HepG2 (cell line): Measurements from ENCODE around the gene E2F1. TPM values are rescaled to one million over a fixed set of nuclear protein-coding genes. Genes with fewer than 3 reads are reported as not detected.

Source experiments
- GATAD1 ChIP-seq: IDR thresholded peaks from 2 replicates; pipeline ENCODE4 v1.6.1; 2016; ENCODE audit warnings: missing genetic modification reagents, missing compliant biosample characterization
- ISL2 ChIP-seq: sonication (generic); formaldehyde crosslinking; IDR thresholded peaks from 2 replicates; pipeline ENCODE4 v1.5.0; 2020; ENCODE audit warnings: missing genetic modification reagents
- NCOA2 ChIP-seq: sonication (generic); formaldehyde crosslinking; IDR thresholded peaks from 2 replicates; pipeline ENCODE4 v1.8.0; 2022; ENCODE audit warnings: inconsistent platforms
- PHF21A ChIP-seq: sonication (generic); formaldehyde crosslinking; IDR thresholded peaks from 2 replicates; pipeline ENCODE4 v1.5.0; 2020; ENCODE audit warnings: mild to moderate bottlenecking, missing genetic modification reagents
- REXO4 ChIP-seq: sonication (generic); formaldehyde crosslinking; IDR thresholded peaks from 2 replicates; pipeline ENCODE4 v1.8.0; 2022; ENCODE audit warnings: missing genetic modification reagents, mild to moderate bottlenecking, borderline replicate concordance
- SETDB1 ChIP-seq: sonication (generic); formaldehyde crosslinking; IDR thresholded peaks from 2 replicates; pipeline ENCODE4 v1.5.1; 2020; ENCODE audit warnings: missing genetic modification reagents, mild to moderate bottlenecking, borderline replicate concordance
- SOX5 ChIP-seq: IDR thresholded peaks from 2 replicates; pipeline ENCODE4 v1.6.1; 2016; ENCODE audit warnings: borderline replicate concordance
- SOX6 ChIP-seq, 2 experiments: fragments of 450-650 bp in 1 of 2; sonication (generic) in 1 of 2; formaldehyde crosslinking in 1 of 2; IDR thresholded peaks; 2 replicates each; pipeline versions ENCODE4 v1.4.0 to v1.6.1; 2017 to 2020; ENCODE audit warnings: antibody characterized with exemption in 1 of 2, mild to moderate bottlenecking in 1 of 2, missing genetic modification reagents in 1 of 2
- ZEB1 ChIP-seq: IDR thresholded peaks from 2 replicates; pipeline ENCODE4 v1.6.1; 2012; ENCODE audit warnings: mild to moderate bottlenecking, low read depth, inconsistent platforms; ENCODE audit not compliant: insufficient replicate concordance
- ZNF567 ChIP-seq: sonication (generic); formaldehyde crosslinking; IDR thresholded peaks from 2 replicates; pipeline ENCODE4 v1.8.1; 2023; ENCODE audit warnings: mild to moderate bottlenecking, missing genetic modification reagents, borderline replicate concordance
- ZNF790 ChIP-seq: sonication (generic); formaldehyde crosslinking; IDR thresholded peaks from 2 replicates; pipeline ENCODE4 v1.8.0; 2022; ENCODE audit warnings: missing genetic modification reagents, mild to moderate bottlenecking, borderline replicate concordance
- polyA plus RNA-seq, 8 experiments: library from polyadenylated mRNA; depleted of rRNA in 3 of 8; stranded (reverse) in 7 of 8; unstranded in 1 of 8; fragments of >200 nt; fragmentation: Illumina TruSeq in 4 of 8; extraction: Trizol in 4 of 8; gene quantifications; 2 replicates each; pipeline versions ENCODE4 v1.2.1 to v1.2.3, GENCODE V29; 2011 to 2016; ENCODE audit warnings: low read depth in 4 of 8, missing spikeins in 1 of 8, mixed read lengths in 1 of 8; ENCODE audit not compliant: insufficient read depth in 1 of 8
- total RNA-seq, 5 experiments: library from RNA; depleted of rRNA; stranded (reverse); fragments of >200 nt; fragmentation: Illumina TruSeq; extraction: Trizol; gene quantifications; 2 replicates each; pipeline ENCODE4 v1.2.3, GENCODE V29; 2016; ENCODE audit warnings: low read depth in 1 of 5
- TF ChIP-seq, protein P1 (sequence below): IDR thresholded peaks from 2 replicates; pipeline ENCODE4 v1.6.1; 2016; ENCODE audit warnings: missing compliant biosample characterization, missing genetic modification reagents, borderline replicate concordance
- TF ChIP-seq, protein P2 (sequence below): sonication (generic); formaldehyde crosslinking; conservative IDR thresholded peaks from 2 replicates; pipeline ENCODE4 v1.8.1; 2023; ENCODE audit warnings: missing genetic modification reagents
- TF ChIP-seq, protein P3 (sequence below): sonication (generic); formaldehyde crosslinking; IDR thresholded peaks from 2 replicates; pipeline ENCODE4 v1.5.0; 2020; ENCODE audit warnings: missing genetic modification reagents, mild to moderate bottlenecking, borderline replicate concordance
- TF ChIP-seq, protein P4 (sequence below): sonication (generic); formaldehyde crosslinking; IDR thresholded peaks from 2 replicates; pipeline ENCODE4 v1.5.1; 2020; ENCODE audit warnings: mild to moderate bottlenecking, missing genetic modification reagents, moderate library complexity
- TF ChIP-seq, protein P5 (sequence below): sonication (generic); formaldehyde crosslinking; IDR thresholded peaks from 2 replicates; pipeline ENCODE4 v1.8.0; 2022; ENCODE audit warnings: missing genetic modification reagents, mild to moderate bottlenecking, borderline replicate concordance
- TF ChIP-seq, protein P6 (sequence below), 2 experiments: IDR thresholded peaks; 2 replicates each; pipeline ENCODE4 v1.6.1; 2011 to 2012; ENCODE audit warnings: low read length in 2 of 2, borderline replicate concordance in 1 of 2, low read depth in 1 of 2, mild to moderate bottlenecking in 1 of 2, moderate library complexity in 1 of 2

Gene E2F1
- total and polyA plus RNA-seq, 2 of the 13 experiments (the other 11 are each of a cell fraction or from before 2014, with no cell fraction given), result 25.5 to 39.4 TPM

DNA sequence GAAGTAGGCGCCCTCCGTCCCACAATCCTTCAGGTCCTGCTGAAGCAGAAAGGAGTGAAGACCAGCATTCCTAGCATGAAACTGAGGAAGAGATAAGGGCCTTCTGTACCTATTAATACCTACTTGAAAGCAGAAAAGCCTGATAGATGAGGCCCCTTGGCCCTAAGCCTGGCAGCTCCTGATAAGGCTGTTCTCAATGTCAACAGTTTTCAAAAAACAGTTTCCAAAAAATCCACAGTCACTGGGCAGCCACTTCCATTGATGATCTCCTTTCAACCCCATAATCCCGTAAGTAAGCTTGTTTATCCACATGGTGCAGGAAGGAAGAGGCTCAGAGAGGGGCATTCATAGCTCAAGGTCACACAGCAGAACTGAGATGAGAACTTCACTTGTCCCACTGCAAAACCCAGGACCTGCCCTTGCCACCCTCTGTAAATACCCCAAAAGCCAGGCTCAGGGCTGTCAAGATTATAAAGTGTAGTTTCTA, 2.8 kb upstream of the E2F1 start (continued):
- TF ChIP-seq GATAD1 (no peak), REXO4 (no peak), SOX5 (peak; percentile 45), NCOA2 (CRISPR knock-in tag) (peak; percentile 92), PHF21A (peak; percentile 67; the same call in 1 of the 2 replicates), ZNF790 (CRISPR knock-in tag) (no peak), SETDB1 (CRISPR knock-in tag) (no peak), SOX6 (IDR thresholded peaks at IDR 0.05) (no peak), SOX6 (CRISPR knock-in tag; IDR thresholded peaks at IDR 0.05) (peak; percentile 81), ZEB1 (no peak), ISL2 (peak; percentile 95), ZNF567 (no peak)
- TF ChIP-seq, protein P1, sequence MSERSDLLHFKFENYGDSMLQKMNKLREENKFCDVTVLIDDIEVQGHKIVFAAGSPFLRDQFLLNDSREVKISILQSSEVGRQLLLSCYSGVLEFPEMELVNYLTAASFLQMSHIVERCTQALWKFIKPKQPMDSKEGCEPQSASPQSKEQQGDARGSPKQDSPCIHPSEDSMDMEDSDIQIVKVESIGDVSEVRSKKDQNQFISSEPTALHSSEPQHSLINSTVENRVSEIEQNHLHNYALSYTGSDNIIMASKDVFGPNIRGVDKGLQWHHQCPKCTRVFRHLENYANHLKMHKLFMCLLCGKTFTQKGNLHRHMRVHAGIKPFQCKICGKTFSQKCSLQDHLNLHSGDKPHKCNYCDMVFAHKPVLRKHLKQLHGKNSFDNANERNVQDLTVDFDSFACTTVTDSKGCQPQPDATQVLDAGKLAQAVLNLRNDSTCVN (CRISPR knock-in tag), result no peak
- TF ChIP-seq, protein P2, sequence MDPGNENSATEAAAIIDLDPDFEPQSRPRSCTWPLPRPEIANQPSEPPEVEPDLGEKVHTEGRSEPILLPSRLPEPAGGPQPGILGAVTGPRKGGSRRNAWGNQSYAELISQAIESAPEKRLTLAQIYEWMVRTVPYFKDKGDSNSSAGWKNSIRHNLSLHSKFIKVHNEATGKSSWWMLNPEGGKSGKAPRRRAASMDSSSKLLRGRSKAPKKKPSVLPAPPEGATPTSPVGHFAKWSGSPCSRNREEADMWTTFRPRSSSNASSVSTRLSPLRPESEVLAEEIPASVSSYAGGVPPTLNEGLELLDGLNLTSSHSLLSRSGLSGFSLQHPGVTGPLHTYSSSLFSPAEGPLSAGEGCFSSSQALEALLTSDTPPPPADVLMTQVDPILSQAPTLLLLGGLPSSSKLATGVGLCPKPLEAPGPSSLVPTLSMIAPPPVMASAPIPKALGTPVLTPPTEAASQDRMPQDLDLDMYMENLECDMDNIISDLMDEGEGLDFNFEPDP (CRISPR knock-in tag), result no peak
- TF ChIP-seq, protein P3, sequence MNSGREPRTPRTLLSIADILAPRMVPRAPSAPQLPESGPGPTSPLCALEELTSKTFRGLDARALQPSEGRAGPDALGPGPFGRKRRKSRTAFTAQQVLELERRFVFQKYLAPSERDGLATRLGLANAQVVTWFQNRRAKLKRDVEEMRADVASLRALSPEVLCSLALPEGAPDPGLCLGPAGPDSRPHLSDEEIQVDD (CRISPR knock-in tag), result 0 out of 2 replicates have a peak, but pooled peaks have one; percentile 36
- TF ChIP-seq, protein P4, sequence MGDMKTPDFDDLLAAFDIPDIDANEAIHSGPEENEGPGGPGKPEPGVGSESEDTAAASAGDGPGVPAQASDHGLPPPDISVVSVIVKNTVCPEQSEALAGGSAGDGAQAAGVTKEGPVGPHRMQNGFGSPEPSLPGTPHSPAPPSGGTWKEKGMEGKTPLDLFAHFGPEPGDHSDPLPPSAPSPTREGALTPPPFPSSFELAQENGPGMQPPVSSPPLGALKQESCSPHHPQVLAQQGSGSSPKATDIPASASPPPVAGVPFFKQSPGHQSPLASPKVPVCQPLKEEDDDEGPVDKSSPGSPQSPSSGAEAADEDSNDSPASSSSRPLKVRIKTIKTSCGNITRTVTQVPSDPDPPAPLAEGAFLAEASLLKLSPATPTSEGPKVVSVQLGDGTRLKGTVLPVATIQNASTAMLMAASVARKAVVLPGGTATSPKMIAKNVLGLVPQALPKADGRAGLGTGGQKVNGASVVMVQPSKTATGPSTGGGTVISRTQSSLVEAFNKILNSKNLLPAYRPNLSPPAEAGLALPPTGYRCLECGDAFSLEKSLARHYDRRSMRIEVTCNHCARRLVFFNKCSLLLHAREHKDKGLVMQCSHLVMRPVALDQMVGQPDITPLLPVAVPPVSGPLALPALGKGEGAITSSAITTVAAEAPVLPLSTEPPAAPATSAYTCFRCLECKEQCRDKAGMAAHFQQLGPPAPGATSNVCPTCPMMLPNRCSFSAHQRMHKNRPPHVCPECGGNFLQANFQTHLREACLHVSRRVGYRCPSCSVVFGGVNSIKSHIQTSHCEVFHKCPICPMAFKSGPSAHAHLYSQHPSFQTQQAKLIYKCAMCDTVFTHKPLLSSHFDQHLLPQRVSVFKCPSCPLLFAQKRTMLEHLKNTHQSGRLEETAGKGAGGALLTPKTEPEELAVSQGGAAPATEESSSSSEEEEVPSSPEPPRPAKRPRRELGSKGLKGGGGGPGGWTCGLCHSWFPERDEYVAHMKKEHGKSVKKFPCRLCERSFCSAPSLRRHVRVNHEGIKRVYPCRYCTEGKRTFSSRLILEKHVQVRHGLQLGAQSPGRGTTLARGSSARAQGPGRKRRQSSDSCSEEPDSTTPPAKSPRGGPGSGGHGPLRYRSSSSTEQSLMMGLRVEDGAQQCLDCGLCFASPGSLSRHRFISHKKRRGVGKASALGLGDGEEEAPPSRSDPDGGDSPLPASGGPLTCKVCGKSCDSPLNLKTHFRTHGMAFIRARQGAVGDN (CRISPR knock-in tag), result no peak
- TF ChIP-seq, protein P5, sequence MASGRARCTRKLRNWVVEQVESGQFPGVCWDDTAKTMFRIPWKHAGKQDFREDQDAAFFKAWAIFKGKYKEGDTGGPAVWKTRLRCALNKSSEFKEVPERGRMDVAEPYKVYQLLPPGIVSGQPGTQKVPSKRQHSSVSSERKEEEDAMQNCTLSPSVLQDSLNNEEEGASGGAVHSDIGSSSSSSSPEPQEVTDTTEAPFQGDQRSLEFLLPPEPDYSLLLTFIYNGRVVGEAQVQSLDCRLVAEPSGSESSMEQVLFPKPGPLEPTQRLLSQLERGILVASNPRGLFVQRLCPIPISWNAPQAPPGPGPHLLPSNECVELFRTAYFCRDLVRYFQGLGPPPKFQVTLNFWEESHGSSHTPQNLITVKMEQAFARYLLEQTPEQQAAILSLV (CRISPR knock-in tag), result no peak
- TF ChIP-seq, protein P6, sequence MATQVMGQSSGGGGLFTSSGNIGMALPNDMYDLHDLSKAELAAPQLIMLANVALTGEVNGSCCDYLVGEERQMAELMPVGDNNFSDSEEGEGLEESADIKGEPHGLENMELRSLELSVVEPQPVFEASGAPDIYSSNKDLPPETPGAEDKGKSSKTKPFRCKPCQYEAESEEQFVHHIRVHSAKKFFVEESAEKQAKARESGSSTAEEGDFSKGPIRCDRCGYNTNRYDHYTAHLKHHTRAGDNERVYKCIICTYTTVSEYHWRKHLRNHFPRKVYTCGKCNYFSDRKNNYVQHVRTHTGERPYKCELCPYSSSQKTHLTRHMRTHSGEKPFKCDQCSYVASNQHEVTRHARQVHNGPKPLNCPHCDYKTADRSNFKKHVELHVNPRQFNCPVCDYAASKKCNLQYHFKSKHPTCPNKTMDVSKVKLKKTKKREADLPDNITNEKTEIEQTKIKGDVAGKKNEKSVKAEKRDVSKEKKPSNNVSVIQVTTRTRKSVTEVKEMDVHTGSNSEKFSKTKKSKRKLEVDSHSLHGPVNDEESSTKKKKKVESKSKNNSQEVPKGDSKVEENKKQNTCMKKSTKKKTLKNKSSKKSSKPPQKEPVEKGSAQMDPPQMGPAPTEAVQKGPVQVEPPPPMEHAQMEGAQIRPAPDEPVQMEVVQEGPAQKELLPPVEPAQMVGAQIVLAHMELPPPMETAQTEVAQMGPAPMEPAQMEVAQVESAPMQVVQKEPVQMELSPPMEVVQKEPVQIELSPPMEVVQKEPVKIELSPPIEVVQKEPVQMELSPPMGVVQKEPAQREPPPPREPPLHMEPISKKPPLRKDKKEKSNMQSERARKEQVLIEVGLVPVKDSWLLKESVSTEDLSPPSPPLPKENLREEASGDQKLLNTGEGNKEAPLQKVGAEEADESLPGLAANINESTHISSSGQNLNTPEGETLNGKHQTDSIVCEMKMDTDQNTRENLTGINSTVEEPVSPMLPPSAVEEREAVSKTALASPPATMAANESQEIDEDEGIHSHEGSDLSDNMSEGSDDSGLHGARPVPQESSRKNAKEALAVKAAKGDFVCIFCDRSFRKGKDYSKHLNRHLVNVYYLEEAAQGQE (IDR thresholded peaks at IDR 0.05; ENCODE audit: borderline replicate concordance in 1 of 2, low read depth in 1 of 2, low read length in 2 of 2), result no peak
